GM10266 (cell line): ENCODE data around the gene TLCD1.

ENCODE experiments used
- DNase-seq: peaks from one replicate; pipeline ENCODE4 v3.0.0; 2012; ENCODE audit errors: extremely low spot score
- TF ChIP-seq, protein P1 (sequence below): IDR thresholded peaks from 2 replicates; pipeline ENCODE4 v1.5.1; 2012; ENCODE audit warnings: mild to moderate bottlenecking, low read depth; ENCODE audit not compliant: control insufficient read depth, insufficient read depth; ENCODE audit errors: missing control alignments

Gene TLCD1

GRCh38 chr17:28712705-28713415 lies 13.2 kb downstream of the TLCD1 start:
- TF ChIP-seq, protein P1, sequence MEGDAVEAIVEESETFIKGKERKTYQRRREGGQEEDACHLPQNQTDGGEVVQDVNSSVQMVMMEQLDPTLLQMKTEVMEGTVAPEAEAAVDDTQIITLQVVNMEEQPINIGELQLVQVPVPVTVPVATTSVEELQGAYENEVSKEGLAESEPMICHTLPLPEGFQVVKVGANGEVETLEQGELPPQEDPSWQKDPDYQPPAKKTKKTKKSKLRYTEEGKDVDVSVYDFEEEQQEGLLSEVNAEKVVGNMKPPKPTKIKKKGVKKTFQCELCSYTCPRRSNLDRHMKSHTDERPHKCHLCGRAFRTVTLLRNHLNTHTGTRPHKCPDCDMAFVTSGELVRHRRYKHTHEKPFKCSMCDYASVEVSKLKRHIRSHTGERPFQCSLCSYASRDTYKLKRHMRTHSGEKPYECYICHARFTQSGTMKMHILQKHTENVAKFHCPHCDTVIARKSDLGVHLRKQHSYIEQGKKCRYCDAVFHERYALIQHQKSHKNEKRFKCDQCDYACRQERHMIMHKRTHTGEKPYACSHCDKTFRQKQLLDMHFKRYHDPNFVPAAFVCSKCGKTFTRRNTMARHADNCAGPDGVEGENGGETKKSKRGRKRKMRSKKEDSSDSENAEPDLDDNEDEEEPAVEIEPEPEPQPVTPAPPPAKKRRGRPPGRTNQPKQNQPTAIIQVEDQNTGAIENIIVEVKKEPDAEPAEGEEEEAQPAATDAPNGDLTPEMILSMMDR: no peak
- DNase-seq: no peak

DNA sequence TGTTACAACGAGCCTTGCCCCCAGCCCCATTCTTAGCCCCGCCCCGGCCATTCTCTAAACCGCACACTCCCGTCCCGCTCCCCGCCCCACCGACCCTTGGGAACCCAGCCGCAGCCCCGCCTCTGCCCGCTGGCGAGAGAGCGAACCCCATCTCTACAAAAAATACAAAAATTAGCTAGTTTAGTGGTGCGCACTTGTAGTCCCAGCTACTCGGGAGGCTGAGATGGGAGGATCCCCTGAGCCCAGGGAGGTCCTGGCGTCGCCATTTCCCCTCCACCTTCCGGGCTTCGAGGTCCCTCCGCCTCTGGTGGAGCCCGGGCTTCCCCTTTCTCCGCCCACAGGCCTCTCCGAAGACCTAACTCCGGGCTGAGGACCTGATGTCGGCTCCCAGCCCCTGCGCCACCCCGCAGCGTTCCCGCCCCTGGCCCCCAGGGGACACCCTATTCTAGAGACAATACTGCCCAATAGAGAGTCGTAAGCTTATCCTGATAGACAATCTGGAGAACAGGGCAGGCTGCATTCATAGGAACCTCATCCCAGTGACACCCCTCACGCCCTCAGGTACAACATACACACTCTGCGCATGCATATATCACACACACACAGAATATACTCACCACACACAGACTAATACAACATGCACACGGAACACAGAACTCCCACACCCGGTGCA lies 13.9 kb downstream of the TLCD1 start:
- TF ChIP-seq, protein P1: peak; percentile 4
- DNase-seq: peak; percentile 88

DNA sequence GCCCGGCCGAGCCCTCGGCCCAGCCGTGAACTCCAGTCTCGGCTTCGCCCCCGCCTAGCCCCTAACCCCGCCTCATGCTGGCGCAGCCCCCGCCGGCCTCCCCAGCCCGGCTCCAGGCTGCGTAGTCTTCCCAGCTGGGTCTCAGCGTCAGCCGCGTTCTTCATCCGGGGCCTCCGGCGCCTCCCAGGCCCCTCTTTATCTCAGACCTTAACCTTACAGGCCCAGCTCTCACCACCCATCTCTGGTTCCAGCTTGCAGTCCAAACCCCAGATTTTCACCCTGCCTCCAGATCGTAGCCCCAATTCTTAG lies 14.4 kb downstream of the TLCD1 start, which contains the start of gene PROCA1:
Gene PROCA1 (minus strand): TSS at position 166 of the 309 bp plus-strand sequence. CDS start 228 bp downstream, outside the sequence.
- TF ChIP-seq, protein P1: no peak
- peak; percentile 47 for DNase-seq

DNA sequence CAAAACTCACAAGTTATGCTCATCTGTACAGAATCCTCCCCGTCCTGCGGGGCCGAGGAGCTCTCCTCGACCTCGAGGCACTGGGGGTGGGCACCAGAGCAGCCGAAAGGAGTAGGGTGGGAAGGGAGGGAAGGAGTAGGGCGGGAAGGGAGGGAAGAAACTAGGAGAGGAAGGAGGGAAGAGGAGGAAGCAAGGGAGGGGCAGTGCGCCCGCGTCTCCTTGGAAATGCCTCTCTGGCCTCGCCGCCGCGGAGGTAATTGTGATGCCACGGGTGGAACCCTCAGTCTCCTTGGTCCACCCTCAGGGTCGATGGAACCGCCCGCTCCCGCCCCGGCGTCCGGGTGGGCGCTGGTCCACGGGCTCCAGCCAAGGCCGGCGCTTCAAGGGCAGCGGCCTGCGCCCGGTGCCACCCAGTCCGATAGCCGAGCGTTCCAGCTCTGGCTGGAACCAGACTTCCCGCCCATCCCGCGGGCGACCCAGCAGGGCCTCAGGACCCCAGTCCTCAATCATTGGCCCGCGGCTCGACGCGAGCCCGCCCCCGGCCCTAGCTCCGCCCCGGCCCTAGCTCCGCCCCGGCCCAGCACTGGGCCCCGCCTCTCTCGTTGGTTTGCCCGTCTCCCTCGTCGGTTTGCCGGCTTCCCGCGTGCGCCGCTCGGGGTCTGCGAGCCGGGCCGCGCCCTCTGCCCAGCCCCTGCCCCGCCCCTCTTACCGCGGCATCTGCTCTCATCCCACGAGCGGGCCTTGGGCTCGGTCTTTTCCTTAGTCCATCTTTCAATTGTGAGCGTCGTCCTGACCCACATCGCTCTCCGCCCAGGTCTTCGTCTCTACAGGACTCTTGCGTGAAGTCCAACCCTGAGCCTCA lies 14.9 kb downstream of the TLCD1 start:
- DNase-seq: peak; percentile 96
- TF ChIP-seq, protein P1: no peak

DNA sequence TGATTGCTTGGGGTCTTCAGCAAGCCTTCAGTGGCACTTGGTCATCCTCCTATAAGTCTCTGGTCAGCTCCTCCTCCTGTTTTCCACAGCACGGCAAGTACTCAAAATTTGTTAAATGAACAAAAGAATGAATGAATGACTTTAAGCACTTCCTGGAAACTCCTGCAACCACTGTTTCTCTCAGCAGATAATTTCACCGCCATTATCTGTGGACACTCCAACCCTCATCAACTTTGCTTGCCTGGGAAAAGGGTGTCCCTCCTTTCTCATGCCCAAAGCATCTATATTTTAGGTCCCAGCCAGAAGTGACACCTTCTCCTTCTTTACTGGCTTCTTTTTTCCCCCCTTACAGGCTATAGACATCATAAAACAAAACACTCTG lies 18.7 kb downstream of the TLCD1 start:
- TF ChIP-seq, protein P1: no peak
- no peak for DNase-seq

DNA sequence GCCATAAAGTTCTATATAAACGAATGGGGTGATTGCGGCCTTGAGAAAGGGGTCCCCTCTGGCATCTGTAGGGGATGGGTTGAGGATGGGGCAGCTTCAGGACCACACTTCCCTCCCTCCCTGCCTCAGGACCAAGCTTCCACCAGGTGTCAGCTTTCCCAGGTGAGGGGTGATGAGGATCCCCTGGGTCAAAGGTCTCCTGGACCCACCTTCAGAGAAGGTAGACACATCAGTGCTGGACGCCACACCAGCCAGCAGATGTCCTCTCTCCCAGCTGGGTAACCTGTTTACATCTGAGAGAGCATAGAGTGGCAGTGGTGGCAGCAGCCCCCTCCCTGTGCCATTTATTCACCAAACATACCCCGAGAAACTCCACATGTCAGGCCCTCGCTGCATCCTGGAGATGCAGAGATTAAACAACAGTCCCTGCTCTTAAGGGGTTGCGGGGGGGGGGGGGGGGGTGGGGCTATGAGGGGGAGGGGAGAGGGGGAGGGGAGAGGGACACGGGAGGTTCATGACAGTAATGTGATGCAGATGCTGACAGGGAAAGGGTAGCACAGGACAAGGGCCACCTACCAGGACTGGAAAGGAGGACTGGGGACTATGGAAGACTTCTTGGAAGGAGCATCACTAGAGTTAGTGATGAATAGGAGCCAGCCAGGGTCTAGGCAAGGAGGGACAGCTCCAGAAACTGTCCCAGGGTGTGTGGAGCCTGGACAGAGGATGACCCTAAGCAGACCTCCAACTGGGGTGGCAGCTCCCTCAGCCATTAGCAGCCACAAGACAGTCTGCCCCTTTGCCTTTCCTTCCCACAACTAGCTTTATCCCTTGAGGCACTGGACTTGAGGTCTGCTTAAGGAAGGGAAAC lies 19.3 kb downstream of the TLCD1 start:
- TF ChIP-seq, protein P1: no peak
- no peak for DNase-seq
